ENCODE results near the gene FATE1.
A peak's percentile ranks its signal among the peaks of the same experiment; 100 is the strongest.
"Not testable (repeated sequence)": the region's sequence is repeated elsewhere in the genome, so short reads cannot be mapped to it uniquely, and the experiment has no call there.

The FATE1 gene

GRCh38 chrX:151715752-151716151 lies at the start of gene FATE1:
Gene FATE1 (plus strand): TSS chrX:151716035. CDS start chrX:151716120, 85 bp downstream.
- DNase-seq, result no peak

- no peak for DNase-seq
Observed at GRCh38 chrX:151675121-151675746, 40.6 kb upstream of the FATE1 start.

GRCh38 chrX:151676196-151676595 lies 39.6 kb upstream of the FATE1 start:
- no peak for DNase-seq

GRCh38 chrX:151679798-151680402 lies 35.9 kb upstream of the FATE1 start:
- no peak for DNase-seq

- DNase-seq, result peak in 5 of 6 experiments; percentile 8 to 42 (median 32)
Observed at GRCh38 chrX:151680805-151681204, 35.0 kb upstream of the FATE1 start.

- DNase-seq, result no peak
Observed at GRCh38 chrX:151687635-151688034, 28.2 kb upstream of the FATE1 start.

GRCh38 chrX:151688695-151689094 lies 27.1 kb upstream of the FATE1 start:
- no peak for DNase-seq

GRCh38 chrX:151692825-151693224 lies 23.0 kb upstream of the FATE1 start:
- DNase-seq, result no peak

- DNase-seq, result no peak
Observed at GRCh38 chrX:151694121-151694520, 21.7 kb upstream of the FATE1 start.

- no peak for DNase-seq
Observed at GRCh38 chrX:151694661-151695582, 20.9 kb upstream of the FATE1 start, which contains the start of gene PRRG3. Gene PRRG3 (plus strand): TSS chrX:151695458. CDS start chrX:151698815, 3,357 bp downstream.

GRCh38 chrX:151695583-151696340 lies 20.1 kb upstream of the FATE1 start:
- DNase-seq, result no peak

- not testable (repeated sequence) for DNase-seq
Observed at GRCh38 chrX:151697082-151697481, 18.8 kb upstream of the FATE1 start.

GRCh38 chrX:151697522-151697921 lies 18.3 kb upstream of the FATE1 start:
- no peak for DNase-seq

GRCh38 chrX:151698485-151698884 lies 17.4 kb upstream of the FATE1 start:
- DNase-seq, result no peak

GRCh38 chrX:151699746-151700145 lies 16.1 kb upstream of the FATE1 start:
- no peak for DNase-seq

- DNase-seq, result no peak
Observed at GRCh38 chrX:151700581-151700980, 15.3 kb upstream of the FATE1 start.

- DNase-seq, result no peak
Observed at GRCh38 chrX:151701071-151701470, 14.8 kb upstream of the FATE1 start.

- no peak for DNase-seq
Observed at GRCh38 chrX:151701531-151701930, 14.3 kb upstream of the FATE1 start.

- DNase-seq, result no peak
Observed at GRCh38 chrX:151702026-151702714, 13.7 kb upstream of the FATE1 start.

GRCh38 chrX:151702741-151703340 lies 13.0 kb upstream of the FATE1 start:
- DNase-seq, result no peak

GRCh38 chrX:151703487-151703886 lies 12.3 kb upstream of the FATE1 start:
- no peak for DNase-seq
